HG02571 (cell line): ENCODE data around the gene ZNF423.

Experiments used
- ATAC-seq: cut with Tn5 transposase; IDR thresholded peaks from one replicate; pipeline ENCODE4 v1.9.1; 2021; ENCODE audit warnings: mild to moderate bottlenecking, moderate library complexity; ENCODE audit not compliant: unreplicated experiment

Gene ZNF423

GRCh38 chr16:49651226-49651625, 204.7 kb downstream of the ZNF423 start:
- ATAC-seq, result no peak

GRCh38 chr16:49650603-49651002, 205.3 kb downstream of the ZNF423 start:
- ATAC-seq, result no peak

GRCh38 chr16:49649013-49649765, 206.7 kb downstream of the ZNF423 start:
- ATAC-seq, result no peak

- ATAC-seq, result no peak
These were observed 208.2 kb downstream of the ZNF423 start for GRCh38 chr16:49647673-49648072.

GRCh38 chr16:49645263-49645662, 210.6 kb downstream of the ZNF423 start:
- ATAC-seq, result no peak

- ATAC-seq, result no peak
These were observed 211.8 kb downstream of the ZNF423 start for GRCh38 chr16:49644145-49644463.

- no peak for ATAC-seq
These were observed 212.3 kb downstream of the ZNF423 start for GRCh38 chr16:49643429-49644144.

- no peak for ATAC-seq
These were observed 214.7 kb downstream of the ZNF423 start for GRCh38 chr16:49641250-49641649.

GRCh38 chr16:49640581-49640980, 215.3 kb downstream of the ZNF423 start:
- ATAC-seq, result no peak

GRCh38 chr16:49639739-49640431, 216.0 kb downstream of the ZNF423 start:
- ATAC-seq, result no peak

GRCh38 chr16:49638673-49639610, 217.0 kb downstream of the ZNF423 start:
- ATAC-seq, result no peak

- ATAC-seq, result no peak
These were observed 217.8 kb downstream of the ZNF423 start for GRCh38 chr16:49637933-49638672.

GRCh38 chr16:49637511-49637910, 218.4 kb downstream of the ZNF423 start:
- no peak for ATAC-seq

GRCh38 chr16:49636608-49637007, 219.3 kb downstream of the ZNF423 start:
- ATAC-seq, result no peak

GRCh38 chr16:49635591-49636581, 220.0 kb downstream of the ZNF423 start:
- ATAC-seq, result no peak

GRCh38 chr16:49635009-49635350, 220.9 kb downstream of the ZNF423 start:
- no peak for ATAC-seq

- ATAC-seq, result no peak
These were observed 221.5 kb downstream of the ZNF423 start for GRCh38 chr16:49634235-49635008.

GRCh38 chr16:49632795-49633184, 223.1 kb downstream of the ZNF423 start:
- ATAC-seq, result no peak
